SK-N-SH (cell line): Measurements from ENCODE around the gene FBP1. TPM values are rescaled to one million over a fixed set of nuclear protein-coding genes. Genes with fewer than 3 reads are reported as not detected.

Experiments
- CTCF ChIA-PET: fragments of 300-600, 350-600 bp; formaldehyde crosslinking; extraction: SDS; loops from one replicate; lab custom pipeline; 2021; lab: Yijun Ruan, JAX
- POLR2A ChIA-PET: fragments of 350-600 bp; sonication (Branson Sonifier 250); formaldehyde crosslinking; extraction: SDS; loops from one replicate; lab custom pipeline; 2020; ENCODE audit warnings: antibody characterized with exemption, inconsistent platforms; lab: Yijun Ruan, JAX
- DNase-seq: peaks from one replicate; pipeline ENCODE4 v3.0.0; 2012
- H2AFZ ChIP-seq: fragments of 200-600 bp; sonication (generic); 2 replicates; pipeline ENCODE4 v1.8.1; 2016; ENCODE audit warnings: antibody characterized with exemption, mild to moderate bottlenecking, low read depth
- H3F3A ChIP-seq: fragments of 200-600 bp; sonication (generic); replicated peaks from 2 replicates; pipeline ENCODE3; 2016; ENCODE audit warnings: antibody characterized with exemption, mild to moderate bottlenecking; ENCODE audit not compliant: insufficient read depth
- H3K27ac ChIP-seq, 2 experiments: fragments of 200-500 bp in 1 of 2; fragments of 200-600 bp in 1 of 2; sonication (Bioruptor generic) in 1 of 2; sonication (generic), shearing (Covaris generic) in 1 of 2; 2 replicates each; pipeline versions ENCODE4 v1.5.1 to v1.6.1; 2014 to 2016; ENCODE audit warnings: low read depth in 2 of 2, inconsistent platforms in 1 of 2, low read length in 1 of 2, mild to moderate bottlenecking in 1 of 2, mixed read lengths in 1 of 2
- H3K27me3 ChIP-seq: fragments of 200-600 bp; sonication (generic), shearing (Covaris generic); 2 replicates; pipeline ENCODE4 v1.6.1; 2016; ENCODE audit warnings: mixed run types; ENCODE audit not compliant: insufficient read depth
- H3K36me3 ChIP-seq, 2 experiments: fragments of 200-500 bp in 1 of 2; fragments of 200-600 bp in 1 of 2; sonication (Bioruptor generic) in 1 of 2; sonication (generic) in 1 of 2; replicated peaks in 1 of 2; 2 replicates each; pipeline versions ENCODE3 to v1.5.1; 2014 to 2016; ENCODE audit warnings: low read length in 1 of 2, mild to moderate bottlenecking in 1 of 2; ENCODE audit not compliant: insufficient read depth in 2 of 2, control insufficient read depth in 1 of 2
- H3K4me1 ChIP-seq, 2 experiments: fragments of 200-500 bp in 1 of 2; fragments of 200-600 bp in 1 of 2; sonication (Bioruptor generic) in 1 of 2; sonication (generic), shearing (Covaris generic) in 1 of 2; 2 replicates each; pipeline versions ENCODE4 v1.5.1 to v1.6.1; 2014 to 2016; ENCODE audit warnings: low read depth in 1 of 2, low read length in 1 of 2, mixed run types in 1 of 2; ENCODE audit not compliant: insufficient read depth in 2 of 2, control insufficient read depth in 1 of 2
- H3K4me2 ChIP-seq: fragments of 200-600 bp; sonication (generic), shearing (Covaris generic); 2 replicates; pipeline ENCODE4 v1.6.1; 2017; ENCODE audit warnings: mixed run types
- H3K4me3 ChIP-seq, 2 experiments: fragments of 200-500 bp in 1 of 2; fragments of 200-600 bp in 1 of 2; sonication (Bioruptor generic) in 1 of 2; sonication (generic), shearing (Covaris generic) in 1 of 2; 2 replicates each; pipeline versions ENCODE4 v1.5.1 to v1.8.1; 2014 to 2016; ENCODE audit warnings: low read depth in 2 of 2, inconsistent platforms in 1 of 2, low read length in 1 of 2, mild to moderate bottlenecking in 1 of 2, mixed read lengths in 1 of 2, moderate library complexity in 1 of 2
- H3K79me2 ChIP-seq: fragments of 200-600 bp; sonication (generic); 2 replicates; pipeline ENCODE4 v1.8.1; 2017; ENCODE audit warnings: mild to moderate bottlenecking; ENCODE audit not compliant: insufficient read depth
- H3K9ac ChIP-seq: fragments of 200-600 bp; sonication (generic); 2 replicates; pipeline ENCODE4 v1.6.1; 2017; ENCODE audit warnings: mixed run types
- H3K9me2 ChIP-seq: fragments of 200-600 bp; sonication (generic); 2 replicates; pipeline ENCODE4 v1.6.1; 2017; ENCODE audit warnings: mixed run types
- H3K9me3 ChIP-seq: fragments of 200-600 bp; sonication (generic); 2 replicates; pipeline ENCODE4 v1.6.1; 2017; ENCODE audit warnings: mixed run types, mild to moderate bottlenecking, moderate library complexity
- H4K20me1 ChIP-seq: fragments of 200-600 bp; sonication (generic); 2 replicates; pipeline ENCODE4 v1.6.1; 2017; ENCODE audit warnings: mild to moderate bottlenecking, mixed run types; ENCODE audit not compliant: insufficient read depth
- ELF1 ChIP-seq: IDR thresholded peaks from 2 replicates; pipeline ENCODE4 v1.4.0; 2012
- EP300 ChIP-seq, 2 experiments: IDR thresholded peaks; 2 replicates each; pipeline versions ENCODE4 v1.4.0 to v1.6.1; 2012; ENCODE audit warnings: borderline replicate concordance in 1 of 2, low read depth in 1 of 2, low read length in 1 of 2
- FOXJ3 ChIP-seq: sonication (generic); formaldehyde crosslinking; IDR thresholded peaks from 2 replicates; pipeline ENCODE4 v1.5.1; 2020; ENCODE audit warnings: mild to moderate bottlenecking, missing genetic modification reagents
- GATA2 ChIP-seq: sonication (generic); formaldehyde crosslinking; IDR thresholded peaks from 2 replicates; pipeline ENCODE4 v1.5.0; 2020; ENCODE audit warnings: mild to moderate bottlenecking, missing genetic modification reagents
- MXI1 ChIP-seq: IDR thresholded peaks from 2 replicates; pipeline ENCODE4 v1.6.1; 2012; ENCODE audit warnings: mild to moderate bottlenecking, low read depth, low read length, improper control_type of control experiment
- POLR2AphosphoS5 ChIP-seq: IDR thresholded peaks from 2 replicates; pipeline ENCODE4 v1.6.1; 2012; ENCODE audit warnings: low read depth, low read length
- RFX5 ChIP-seq: IDR thresholded peaks from 2 replicates; pipeline ENCODE4 v1.6.1; 2012; ENCODE audit warnings: mild to moderate bottlenecking, improper control_type of control experiment, low read length
- SIN3A ChIP-seq: IDR thresholded peaks from 2 replicates; pipeline ENCODE4 v1.6.1; 2012; ENCODE audit warnings: low read depth, mild to moderate bottlenecking, low read length, moderate library complexity, borderline replicate concordance
- TEAD4 ChIP-seq: IDR thresholded peaks from 2 replicates; pipeline ENCODE4 v1.4.0; 2012; ENCODE audit warnings: mild to moderate bottlenecking, borderline replicate concordance; ENCODE audit not compliant: insufficient read depth
- YY1 ChIP-seq: IDR thresholded peaks from 2 replicates; pipeline ENCODE4 v1.4.0; 2012; ENCODE audit warnings: low read depth, mild to moderate bottlenecking
- WGBS: methylation state at CpG from one replicate; pipeline ENCODE4 v1.1.6; 2017; ENCODE audit warnings: low lambda C conversion rate; 5-methylcytosine and 5-hydroxymethylcytosine counted together
- polyA plus RNA-seq, 3 experiments: library from polyadenylated mRNA; depleted of rRNA; stranded (reverse); fragments of >200 nt; gene quantifications; 2 replicates each; pipeline ENCODE4 v1.2.3, GENCODE V29; 2012
- TF ChIP-seq, protein P1 (sequence below): fragments of 200-600 bp; sonication (generic); IDR thresholded peaks from 2 replicates; pipeline ENCODE4 v1.6.1; 2017; ENCODE audit warnings: antibody characterized with exemption, mild to moderate bottlenecking, moderate library complexity
- TF ChIP-seq, protein P2 (sequence below): IDR thresholded peaks from 2 replicates; pipeline ENCODE4; 2012
- TF ChIP-seq, protein P3 (sequence below): IDR thresholded peaks from 2 replicates; pipeline ENCODE4 v1.4.0; 2012; ENCODE audit warnings: low read depth, borderline replicate concordance
- TF ChIP-seq, protein P4 (sequence below): fragments of 150-350 bp; IDR thresholded peaks from 2 replicates; pipeline ENCODE4 v1.6.1; 2016; ENCODE audit warnings: mild to moderate bottlenecking, low read depth, low read length

The FBP1 gene
- polyA plus RNA-seq, 1 of the 3 experiments (the other 2 are of a cell fraction) = not detected

DNA sequence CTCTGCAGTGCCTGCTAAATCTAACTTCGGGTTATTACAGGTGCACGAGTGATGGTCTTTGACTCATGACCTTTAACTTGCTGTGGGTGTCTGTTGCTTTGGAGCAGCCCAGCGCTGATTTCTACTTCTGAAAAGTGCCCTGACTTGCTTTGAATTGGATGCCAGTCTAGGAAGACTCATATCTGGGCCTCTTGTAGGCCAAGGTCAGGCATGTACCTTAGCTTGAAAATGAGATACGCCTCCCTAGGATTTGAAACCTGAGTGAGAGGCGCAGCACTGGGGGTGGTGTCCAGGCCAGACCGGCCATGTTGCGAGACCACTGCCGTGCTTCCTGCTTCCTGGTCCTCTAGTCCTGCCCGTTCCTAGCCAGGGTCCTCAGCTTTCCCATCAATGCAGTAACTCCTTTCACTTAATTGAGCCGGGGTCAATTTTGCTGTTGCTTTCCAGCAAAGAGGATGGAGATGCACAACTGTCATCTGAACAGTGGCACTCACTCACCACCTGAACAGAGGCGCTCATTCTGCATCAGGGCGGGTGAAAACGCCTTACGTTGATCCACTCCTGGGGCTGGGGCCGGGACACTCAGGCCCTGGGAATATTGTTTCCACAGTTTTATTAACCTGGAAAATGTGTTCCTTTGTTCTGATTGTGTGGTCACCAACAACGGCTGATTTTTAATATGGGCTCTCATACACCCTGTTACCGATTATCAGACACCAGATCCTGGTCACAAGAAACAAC lies 70.2 kb downstream of the FBP1 start:
- no peak for DNase-seq
- 65% methylated on average over 13 of the region's 17 CpGs for WGBS
- H3K79me2 ChIP-seq = no peaks in the 10 kb centered on the region
- H3F3A ChIP-seq = no peaks in the 10 kb centered on the region
- no peak overlapping the region for H2AFZ ChIP-seq
- H3K4me3 ChIP-seq = no peak overlapping the region
- TF ChIP-seq, protein P1, sequence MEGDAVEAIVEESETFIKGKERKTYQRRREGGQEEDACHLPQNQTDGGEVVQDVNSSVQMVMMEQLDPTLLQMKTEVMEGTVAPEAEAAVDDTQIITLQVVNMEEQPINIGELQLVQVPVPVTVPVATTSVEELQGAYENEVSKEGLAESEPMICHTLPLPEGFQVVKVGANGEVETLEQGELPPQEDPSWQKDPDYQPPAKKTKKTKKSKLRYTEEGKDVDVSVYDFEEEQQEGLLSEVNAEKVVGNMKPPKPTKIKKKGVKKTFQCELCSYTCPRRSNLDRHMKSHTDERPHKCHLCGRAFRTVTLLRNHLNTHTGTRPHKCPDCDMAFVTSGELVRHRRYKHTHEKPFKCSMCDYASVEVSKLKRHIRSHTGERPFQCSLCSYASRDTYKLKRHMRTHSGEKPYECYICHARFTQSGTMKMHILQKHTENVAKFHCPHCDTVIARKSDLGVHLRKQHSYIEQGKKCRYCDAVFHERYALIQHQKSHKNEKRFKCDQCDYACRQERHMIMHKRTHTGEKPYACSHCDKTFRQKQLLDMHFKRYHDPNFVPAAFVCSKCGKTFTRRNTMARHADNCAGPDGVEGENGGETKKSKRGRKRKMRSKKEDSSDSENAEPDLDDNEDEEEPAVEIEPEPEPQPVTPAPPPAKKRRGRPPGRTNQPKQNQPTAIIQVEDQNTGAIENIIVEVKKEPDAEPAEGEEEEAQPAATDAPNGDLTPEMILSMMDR = no peak
- no peak for TF ChIP-seq YY1
- TF ChIP-seq FOXJ3 (CRISPR knock-in tag) = no peak
- no peak for TF ChIP-seq RFX5
- TF ChIP-seq, protein P2, sequence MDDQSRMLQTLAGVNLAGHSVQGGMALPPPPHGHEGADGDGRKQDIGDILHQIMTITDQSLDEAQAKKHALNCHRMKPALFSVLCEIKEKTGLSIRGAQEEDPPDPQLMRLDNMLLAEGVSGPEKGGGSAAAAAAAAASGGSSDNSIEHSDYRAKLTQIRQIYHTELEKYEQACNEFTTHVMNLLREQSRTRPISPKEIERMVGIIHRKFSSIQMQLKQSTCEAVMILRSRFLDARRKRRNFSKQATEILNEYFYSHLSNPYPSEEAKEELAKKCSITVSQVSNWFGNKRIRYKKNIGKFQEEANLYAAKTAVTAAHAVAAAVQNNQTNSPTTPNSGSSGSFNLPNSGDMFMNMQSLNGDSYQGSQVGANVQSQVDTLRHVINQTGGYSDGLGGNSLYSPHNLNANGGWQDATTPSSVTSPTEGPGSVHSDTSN = no peak
- no peak for TF ChIP-seq POLR2AphosphoS5
- TF ChIP-seq EP300 (IDR thresholded peaks at IDR 0.05; ENCODE audit: borderline replicate concordance in 1 of 2, low read depth in 1 of 2, low read length in 1 of 2) = no peak
- no peak for TF ChIP-seq ELF1
- TF ChIP-seq GATA2 (CRISPR knock-in tag) = no peak
- TF ChIP-seq MXI1 = no peak
- TF ChIP-seq SIN3A = no peak
- TF ChIP-seq, protein P3, sequence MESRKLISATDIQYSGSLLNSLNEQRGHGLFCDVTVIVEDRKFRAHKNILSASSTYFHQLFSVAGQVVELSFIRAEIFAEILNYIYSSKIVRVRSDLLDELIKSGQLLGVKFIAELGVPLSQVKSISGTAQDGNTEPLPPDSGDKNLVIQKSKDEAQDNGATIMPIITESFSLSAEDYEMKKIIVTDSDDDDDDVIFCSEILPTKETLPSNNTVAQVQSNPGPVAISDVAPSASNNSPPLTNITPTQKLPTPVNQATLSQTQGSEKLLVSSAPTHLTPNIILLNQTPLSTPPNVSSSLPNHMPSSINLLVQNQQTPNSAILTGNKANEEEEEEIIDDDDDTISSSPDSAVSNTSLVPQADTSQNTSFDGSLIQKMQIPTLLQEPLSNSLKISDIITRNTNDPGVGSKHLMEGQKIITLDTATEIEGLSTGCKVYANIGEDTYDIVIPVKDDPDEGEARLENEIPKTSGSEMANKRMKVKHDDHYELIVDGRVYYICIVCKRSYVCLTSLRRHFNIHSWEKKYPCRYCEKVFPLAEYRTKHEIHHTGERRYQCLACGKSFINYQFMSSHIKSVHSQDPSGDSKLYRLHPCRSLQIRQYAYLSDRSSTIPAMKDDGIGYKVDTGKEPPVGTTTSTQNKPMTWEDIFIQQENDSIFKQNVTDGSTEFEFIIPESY = no peak
- TF ChIP-seq TEAD4 = no peak
- TF ChIP-seq, protein P4, sequence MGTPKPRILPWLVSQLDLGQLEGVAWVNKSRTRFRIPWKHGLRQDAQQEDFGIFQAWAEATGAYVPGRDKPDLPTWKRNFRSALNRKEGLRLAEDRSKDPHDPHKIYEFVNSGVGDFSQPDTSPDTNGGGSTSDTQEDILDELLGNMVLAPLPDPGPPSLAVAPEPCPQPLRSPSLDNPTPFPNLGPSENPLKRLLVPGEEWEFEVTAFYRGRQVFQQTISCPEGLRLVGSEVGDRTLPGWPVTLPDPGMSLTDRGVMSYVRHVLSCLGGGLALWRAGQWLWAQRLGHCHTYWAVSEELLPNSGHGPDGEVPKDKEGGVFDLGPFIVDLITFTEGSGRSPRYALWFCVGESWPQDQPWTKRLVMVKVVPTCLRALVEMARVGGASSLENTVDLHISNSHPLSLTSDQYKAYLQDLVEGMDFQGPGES = no peak
- TF ChIP-seq, all 33 proteins: peak for 0
- CTCF ChIA-PET = interaction anchor here (0.6 to 1.6 kb wide), 3 partner anchors 10 to 166 kb away, joined by 3 read pairs; no protein-coding TSS in a partner anchor
- Histone ChIP-seq H3K9me2 (no peaks in the 10 kb centered on the region), H3K27ac (no peak overlapping the region), H3K9ac (no peak overlapping the region), H3K4me1 (no peaks in the 10 kb centered on the region; a peak in 1 of 4 replicates), H4K20me1 (no peaks in the 10 kb centered on the region), H3K4me2 (no peak overlapping the region), H3K27me3 (no peaks in the 10 kb centered on the region; the same call in 1 of the 2 replicates), H3K9me3 (no peaks in the 10 kb centered on the region), H3K36me3 (no peaks in the 10 kb centered on the region)
- POLR2A ChIA-PET = no interaction called here
